Occipital lobe (tissue), 2 donors: Measurements from ENCODE around the gene KCNK3. TPM values are rescaled to one million over a fixed set of nuclear protein-coding genes. Genes with fewer than 3 reads are reported as not detected.
"Not testable (repeated sequence)": the region's sequence is repeated elsewhere in the genome, so short reads cannot be mapped to it uniquely, and the experiment has no call there.

Source experiments
- DNase-seq: peaks from one replicate; lab custom pipeline; 2025; lab: John Stamatoyannopoulos, UW
- total RNA-seq: library from RNA; depleted of rRNA; stranded (reverse); fragments of >200 nt; gene quantifications from one replicate; pipeline ENCODE4 v1.2.3, GENCODE V29; 2014

Gene KCNK3
- total RNA-seq, 1 donor from 2014 or later, result 3.6 TPM

DNA sequence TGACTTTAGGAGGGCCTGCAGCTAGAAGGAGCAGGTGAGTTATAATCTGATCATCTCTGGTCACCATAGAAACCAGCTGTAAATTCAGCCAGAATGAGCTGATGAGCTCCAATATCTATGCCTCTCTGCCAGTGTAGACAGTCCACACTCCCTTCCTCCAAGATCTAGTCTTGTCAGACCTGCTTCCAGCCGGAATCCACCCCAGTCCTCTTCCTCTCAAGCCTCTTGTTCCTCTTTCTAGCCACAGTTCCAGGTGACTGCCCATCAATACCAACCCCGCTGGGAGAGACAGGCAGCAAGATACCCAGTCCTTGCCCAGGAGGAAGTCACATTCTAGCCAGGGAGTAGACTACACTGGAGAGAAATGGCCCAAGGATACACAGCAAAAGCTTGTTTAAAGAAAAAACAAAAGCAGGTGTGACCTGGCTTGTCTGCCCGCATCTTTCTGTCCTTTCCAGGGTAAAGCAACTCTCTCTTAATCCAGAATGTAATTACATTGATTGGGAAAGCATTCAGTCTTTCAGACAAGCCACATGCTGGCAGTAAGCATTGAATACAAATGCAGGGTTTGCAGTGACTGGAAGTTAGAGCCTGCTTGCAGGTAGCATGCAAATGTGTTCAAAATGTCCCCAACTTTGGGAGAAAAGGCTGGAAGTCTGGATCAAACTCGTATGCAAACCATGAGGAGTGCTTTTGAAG, 62.6 kb downstream of the KCNK3 start:
- no peak for DNase-seq

DNA sequence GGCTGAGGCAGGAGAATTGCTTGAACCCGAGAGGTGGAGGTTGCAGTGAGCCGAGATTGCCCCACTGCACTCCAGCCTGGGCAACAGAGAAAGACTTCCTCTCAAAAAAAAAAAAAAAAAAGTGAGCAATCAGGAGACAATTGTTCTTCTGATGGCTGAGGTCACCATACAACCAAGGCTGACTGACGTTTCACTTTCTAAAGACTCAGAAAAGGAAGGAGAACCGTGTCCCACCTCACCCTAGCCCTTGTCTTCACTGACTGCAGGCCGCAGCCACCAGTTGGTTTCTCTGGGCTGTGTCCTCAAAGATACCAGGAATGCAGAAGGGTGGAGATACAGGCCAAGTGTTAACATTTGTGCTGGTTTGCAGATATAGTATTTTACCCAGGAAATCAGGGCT, 63.8 kb downstream of the KCNK3 start:
- DNase-seq, result no peak

DNA sequence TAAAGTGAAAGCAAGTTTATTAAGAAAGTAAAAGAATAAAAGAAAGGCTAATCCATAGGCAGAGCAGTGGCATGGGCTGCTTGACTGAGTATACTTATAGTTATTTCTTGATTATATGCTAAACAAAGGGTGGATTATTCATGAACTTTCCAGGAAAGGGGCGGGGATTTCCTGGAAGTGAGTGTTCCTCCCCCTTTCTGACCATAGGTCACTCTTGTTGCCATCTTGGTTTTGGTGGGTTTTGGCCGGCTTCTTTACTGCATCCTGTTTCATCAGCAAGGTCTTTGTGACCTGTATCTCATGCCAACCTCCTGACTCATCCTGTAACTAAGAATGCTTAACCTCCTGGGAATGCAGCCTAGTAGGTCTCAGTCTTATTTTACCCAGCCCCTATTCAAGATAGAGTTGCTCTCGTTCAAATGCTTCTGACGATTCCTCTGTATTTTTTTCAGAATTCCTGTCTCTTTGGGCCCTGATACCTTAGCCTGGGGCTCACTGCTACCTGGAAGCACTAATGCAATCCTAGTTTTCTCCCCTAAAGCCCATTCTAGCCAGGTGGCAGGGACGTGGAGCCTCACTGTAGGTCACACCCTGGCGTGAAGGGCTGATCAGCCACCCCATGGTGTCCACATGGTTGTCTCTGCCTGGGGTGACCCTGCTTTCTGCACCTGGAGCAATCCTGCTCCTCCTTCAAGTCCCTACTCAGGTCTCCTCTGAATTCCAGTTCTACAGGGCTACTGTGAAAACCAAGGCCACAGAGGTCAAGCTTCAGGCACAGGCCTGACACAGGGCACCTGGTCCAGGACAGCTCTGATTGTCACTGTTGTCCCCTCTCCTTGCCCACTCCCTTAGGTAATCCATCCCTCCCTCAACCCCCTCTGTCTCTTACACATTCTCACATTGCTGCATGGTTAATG, 65.6 kb downstream of the KCNK3 start:
- DNase-seq, result no peak

DNA sequence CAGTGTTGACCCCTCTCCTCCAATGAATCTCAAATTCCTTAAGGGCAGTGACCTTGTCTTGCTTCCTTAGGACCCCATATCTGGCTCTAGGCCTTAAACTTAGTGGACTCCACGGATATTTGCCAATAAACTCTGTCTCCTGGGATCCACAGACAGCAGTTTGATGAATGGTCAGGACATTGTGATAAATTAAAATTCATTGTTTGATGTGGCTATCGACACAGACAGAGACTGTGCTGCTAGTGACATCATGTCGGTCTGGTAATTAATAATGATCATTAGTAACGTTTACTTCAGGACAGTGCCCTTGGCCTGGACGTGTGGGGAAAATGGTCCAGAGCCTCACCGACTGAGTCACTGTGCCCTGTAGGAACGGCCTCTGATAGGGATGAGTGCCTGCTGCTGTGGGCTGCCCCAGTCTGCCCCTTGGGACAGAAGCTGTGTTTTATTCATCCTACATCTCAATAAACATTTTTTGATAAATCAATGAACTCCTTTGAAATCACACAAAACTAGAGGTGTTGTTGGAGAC, 66.3 kb downstream of the KCNK3 start:
- DNase-seq, result no peak

DNA sequence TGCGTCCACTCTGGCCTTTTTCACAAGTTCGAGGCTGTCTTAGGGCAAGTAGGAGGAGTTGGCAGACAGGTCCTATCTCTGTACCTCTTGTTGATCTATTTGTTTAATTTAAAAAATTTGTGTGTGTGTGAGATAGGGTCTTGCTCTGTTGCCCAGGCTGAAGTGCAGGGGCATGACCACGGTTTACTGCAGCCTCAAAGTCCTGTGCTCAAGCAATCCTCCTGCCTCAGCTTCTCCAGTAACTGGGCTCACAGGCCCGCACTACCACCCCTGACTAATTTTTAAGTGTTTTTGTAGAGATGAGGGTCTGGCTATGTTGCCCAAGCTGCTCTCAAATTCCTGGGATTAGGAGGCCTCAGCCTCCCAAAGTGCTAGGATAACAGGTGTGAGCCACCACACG, 67.3 kb downstream of the KCNK3 start:
- DNase-seq, result no peak

DNA sequence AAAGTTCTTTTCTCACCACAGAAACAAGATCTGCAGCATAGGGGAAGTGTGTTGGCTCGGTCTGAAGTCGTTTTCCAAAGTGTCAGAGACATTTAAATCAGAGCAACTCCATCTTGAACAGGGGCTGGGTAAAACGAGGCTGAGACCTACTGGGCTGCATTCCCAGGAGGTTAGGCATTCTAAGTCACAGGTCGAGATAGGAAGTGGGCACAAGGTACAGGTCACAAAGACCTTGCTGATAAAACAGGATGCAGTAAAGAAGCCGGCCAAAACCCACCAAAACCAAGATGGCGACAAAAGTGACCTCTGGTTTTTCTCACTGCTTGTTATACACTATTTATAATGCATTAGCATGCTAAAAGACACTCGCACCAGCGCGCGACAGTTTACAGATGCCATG, 68.5 kb downstream of the KCNK3 start:
- not testable (repeated sequence) for DNase-seq

DNA sequence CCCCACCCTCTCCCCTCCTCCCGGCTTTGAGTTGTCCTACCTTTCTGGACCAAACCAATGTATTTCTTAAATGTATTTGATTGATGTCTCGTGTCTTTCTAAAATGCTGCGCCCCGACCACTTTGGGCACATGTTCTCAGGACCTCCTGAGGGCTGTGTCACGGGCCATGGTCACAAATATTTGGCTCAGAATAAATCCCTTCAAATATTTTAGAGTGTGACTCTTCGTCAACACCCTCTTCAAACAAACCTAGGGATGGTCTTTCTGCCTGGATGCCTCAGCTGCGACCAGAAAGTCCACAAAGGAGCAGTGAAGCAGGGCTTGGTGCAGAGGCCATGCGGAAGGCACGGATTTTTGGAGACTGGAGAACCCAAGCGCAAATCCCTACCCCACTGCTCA, 70.5 kb downstream of the KCNK3 start:
- no peak for DNase-seq

DNA sequence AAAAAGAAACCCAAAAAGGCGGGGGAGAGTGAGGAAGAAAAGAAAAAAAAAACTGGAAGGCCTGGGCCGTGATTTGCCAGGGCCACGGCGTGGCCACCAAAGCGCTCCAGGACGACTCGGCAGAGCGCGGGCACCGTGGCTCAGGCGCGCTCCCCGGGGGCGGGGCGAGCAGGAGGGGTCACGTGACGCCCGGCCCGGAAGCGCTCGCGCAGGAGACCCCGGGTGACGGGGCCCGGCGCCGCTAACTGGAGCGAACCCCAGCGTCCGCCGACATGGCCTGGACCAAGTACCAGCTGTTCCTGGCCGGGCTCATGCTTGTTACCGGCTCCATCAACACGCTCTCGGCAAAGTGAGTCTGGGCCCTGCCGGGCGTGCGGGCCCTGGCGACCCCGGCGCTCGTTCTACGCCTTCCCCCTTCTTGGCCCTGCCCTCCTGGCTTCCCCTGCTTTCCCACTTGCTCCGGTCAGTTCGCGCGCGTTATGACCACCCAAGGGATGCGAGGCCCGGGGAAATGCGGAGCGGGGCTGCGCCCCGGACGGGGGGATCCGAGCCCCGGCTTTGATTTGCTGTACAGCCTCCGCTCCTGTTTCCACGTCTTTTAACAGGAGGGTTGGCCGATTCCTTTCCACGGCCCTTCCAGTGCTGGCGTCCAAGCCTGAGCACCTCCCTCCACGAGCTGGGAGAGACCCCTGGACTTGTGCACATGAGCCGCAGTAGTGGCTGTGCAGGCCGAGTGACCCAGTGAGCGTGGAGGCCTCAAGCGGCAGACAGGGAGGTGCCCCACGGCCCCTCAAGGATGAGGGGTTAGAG, 71.8 kb downstream of the KCNK3 start, which contains the start of gene SLC35F6:
Gene SLC35F6 (plus strand): TSS at position 207 of the 810 bp plus-strand sequence. CDS start 66 bp downstream, at position 273.
- DNase-seq, result peak; percentile 65

DNA sequence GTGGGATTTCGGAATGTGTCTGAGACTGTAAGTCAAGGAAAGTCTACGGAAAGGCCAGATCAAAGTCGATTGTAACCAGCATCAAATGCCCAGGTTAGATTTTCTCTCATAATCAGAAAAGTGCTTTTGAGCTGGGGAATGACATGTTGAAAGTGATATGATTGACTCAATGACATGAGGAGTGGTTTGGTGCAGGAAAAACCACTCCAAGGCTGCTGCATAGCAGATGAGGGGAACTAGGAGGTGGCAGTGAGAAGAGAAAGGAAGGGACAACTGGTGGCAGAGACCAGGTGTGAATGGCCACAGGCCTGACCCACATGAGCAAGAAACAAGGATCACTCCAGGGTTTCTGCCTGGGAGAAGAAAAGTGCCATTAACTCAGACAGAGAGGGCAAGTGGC, 72.4 kb downstream of the KCNK3 start:
- no peak for DNase-seq

DNA sequence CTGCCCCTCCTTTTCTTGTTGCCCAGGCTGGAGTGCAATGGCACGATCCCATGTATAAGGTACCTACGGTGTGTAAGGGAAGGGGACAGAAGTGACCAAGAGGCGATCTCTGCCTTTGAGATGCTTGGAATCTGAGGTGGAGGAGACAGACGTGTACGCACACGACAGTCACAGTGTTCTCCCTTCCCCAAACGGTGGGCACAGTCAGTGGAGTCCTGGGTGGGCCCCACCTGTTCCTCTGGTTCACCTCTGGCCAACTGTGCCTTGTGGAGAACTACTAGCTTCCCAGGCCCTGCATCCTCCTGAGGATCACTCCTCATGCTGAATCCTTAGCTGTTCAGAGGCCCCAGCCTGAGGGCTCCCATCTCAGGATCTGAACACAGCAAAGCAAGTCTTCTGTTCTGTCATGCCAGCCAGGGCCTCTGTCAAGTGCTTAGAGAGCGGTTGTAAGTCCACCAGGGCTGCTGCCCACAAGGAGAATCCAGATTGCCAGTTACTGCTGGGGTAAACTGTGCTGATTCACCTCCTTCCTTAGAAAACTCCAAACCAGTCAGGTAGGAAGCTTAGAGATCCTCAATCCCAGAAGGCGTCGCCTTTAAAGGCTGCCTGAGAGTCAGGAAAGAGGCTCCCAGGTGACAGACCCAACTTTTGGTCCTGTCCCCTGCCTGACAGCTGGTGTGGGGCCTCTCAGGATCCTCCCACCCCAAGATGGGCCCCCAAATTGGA, 73.1 kb downstream of the KCNK3 start:
- DNase-seq, result no peak

DNA sequence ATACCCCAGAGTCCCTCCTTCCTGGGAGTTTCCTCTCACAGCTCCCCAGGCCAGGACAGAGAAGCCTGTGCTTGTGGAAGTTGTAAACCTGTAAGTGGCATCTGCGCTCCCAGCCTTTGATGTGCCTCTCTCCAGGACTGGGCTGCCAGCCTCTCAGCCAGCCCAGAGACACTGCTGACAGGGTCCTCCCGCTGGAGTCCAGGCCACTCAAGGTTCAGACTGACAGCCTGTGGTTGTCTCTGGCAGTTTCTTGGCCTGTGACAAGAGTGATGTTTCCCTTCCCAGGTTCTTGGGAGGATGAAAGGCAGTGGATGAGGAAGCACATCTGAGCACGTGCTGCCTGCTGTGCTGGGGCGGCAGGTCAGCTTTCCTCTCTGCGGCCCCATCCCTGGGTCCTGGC, 74.6 kb downstream of the KCNK3 start:
- no peak for DNase-seq

DNA sequence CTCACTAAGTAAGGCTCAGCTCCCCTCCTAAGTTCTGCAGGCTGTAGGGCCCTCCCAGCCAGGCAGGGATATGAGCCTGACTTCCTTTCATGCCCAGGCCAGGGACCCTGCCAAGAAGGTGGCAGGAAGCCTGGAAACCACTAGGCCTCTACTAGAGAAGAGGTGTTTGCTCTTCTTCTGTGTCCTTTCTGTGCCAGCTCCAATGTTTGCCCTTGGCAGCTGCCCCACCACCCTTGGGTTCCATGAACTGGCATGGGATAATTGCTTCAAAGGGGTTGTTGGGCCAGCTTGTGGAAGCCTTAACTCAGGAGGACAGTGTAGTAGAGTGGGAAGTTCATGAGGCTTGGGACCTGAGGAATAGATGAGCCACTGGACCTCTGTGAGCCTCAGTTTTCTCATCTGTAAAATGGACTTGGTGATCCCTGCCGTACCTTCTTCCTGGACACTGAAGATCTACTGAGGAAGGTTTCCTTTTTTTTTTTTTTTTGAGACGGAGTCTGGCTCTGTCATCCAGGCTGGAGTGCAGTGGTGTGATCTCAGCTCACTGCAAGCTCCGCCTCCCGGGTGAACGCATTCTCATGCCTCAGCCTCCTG, 75.5 kb downstream of the KCNK3 start:
- no peak for DNase-seq

DNA sequence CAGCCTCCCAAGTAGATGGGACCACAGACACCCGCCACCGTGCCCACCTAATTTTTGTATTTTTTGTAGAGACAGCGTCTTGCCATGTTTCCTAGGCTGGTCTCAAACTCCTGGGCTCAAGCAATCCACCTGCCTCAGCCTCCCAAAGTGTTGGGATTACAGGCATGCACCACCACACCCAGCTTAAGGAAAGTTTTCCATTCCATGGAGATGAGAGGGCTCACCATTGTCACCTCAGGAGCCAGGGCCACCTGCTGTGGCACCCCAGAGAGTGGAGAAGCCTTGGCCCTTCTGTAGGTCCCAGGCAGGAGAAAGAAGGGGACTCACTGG, 76.2 kb downstream of the KCNK3 start:
- DNase-seq, result no peak

DNA sequence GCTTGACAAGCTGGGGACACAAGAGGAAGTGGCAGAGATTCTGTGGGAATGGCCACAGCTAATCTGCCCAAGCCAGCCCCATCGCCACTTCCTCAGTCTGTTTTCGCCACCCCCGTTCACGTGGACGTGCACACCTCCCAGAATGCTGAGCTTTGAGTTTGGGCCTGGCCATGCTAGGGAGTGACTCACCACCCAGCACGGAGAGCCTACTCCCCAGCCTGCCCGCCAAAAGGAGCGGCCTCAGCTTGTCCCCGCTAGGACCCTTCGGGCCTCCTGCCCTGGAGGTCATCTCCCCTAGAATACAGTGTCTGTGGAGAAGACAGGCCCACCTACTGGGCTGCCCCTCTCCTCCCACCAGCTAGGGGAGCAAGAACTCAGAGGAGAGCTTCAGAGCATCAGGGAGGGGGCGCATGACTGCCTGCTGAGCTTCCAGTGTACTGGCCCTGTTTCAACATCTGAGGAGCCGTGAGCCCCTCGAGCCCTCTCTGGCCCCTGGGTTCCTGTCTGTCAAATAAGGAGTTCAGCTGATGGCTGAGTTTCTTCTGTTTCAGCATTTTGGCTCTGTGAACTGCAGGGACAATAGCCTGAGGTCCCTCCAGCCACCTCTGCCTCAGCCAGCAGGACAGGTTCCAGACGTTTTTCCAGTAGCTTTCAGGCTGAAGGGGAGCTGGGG, 76.7 kb downstream of the KCNK3 start:
- peak; percentile 80 for DNase-seq

DNA sequence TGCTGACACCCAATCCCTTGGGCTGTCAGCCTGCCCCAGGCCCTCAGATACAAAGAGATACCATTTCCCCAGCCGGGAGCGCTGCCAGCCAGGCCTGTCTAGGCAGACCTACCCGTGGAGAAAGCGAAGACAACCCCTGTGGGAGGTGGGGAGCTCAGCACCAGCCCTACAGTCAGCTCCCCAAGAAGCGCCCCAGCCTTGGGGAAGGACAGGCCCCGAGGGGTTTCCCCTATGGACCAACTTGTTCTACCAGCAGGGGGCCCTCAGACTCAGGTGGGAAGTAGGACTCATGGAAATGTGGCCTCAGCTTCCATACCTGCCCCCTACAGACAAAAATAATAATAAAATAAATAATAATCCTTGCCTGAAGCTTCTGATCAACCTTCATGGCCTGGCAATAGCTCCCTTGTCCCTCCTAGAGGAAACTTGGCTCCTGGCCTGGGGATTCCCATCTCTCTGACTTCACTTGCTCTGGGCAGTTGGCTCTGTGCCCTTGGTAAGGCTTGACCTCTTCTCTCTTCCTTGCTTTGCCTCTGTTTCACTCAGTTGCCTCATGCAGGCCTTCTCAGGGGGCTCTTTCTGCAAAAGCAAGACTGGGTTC, 78.6 kb downstream of the KCNK3 start:
- no peak for DNase-seq

DNA sequence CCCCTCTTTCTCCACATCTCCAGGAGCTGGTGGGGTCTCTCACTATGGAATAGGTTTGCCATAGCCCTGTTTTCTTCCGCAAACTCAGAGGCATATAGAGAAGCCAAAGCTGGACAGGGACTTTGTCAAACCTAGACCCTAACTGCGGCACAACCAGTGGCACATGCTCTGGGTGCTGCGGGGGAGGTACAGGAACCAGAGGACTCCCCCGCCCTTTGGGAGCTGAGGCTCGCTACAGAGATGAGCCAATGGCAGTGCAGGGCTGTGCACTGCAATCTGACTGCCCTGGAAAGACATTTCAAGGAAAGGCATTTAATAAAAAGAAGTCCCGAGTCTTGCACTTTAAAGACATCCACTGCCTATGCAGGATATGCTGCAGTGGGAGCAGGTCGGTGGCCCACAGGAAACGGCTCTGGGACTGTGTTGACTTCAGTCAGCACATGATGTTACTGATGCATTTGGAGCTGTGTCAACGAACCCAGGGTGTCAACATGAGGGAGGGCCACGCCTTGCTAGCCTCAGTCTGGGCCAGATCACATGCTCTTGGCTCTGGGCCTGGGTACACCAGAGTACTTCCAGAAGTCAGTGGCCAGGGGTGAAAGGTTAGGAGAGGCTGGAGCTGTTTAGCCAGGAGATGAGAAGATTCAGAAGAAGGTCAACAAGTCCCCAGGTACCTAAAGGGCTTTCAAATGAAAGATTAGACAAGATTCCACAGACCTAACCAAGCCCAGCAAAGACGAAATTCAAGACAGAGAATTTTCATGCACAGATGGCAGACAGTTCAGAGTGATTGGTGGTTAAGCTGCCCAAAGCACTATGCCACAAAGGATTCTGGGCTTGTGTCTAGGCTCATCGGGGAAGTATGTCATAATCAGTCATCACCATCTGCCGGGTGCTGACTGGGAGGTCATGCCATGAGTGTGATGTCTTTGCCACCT, 79.8 kb downstream of the KCNK3 start:
- peak; percentile 69 for DNase-seq

DNA sequence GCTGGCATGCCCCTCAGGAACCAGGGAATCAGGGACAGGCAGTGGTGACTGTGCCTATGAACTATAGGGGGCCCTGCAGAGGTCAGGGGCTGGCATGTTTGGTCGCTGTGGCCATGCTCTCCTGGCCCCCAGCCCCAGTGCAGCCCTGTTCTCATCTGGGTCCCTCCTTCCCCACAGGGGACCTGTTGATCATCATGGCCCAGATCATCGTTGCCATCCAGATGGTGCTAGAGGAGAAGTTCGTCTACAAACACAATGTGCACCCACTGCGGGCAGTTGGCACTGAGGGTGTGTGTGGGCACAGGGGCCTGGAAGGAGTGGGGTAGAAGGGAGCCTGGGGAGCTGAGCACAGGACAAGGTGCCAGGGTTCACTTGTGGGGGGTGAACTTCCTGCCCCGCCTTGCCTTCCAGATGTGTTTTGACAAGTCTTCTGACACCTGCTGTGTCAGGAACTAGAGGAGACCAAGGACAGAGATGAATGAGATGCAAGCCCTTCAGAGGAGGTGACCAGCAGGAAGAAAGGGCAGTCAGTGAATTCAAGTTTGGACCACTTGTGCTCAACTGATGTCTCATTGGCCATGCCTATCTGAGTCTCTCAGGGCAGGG, 83.8 kb downstream of the KCNK3 start:
- DNase-seq, result no peak

DNA sequence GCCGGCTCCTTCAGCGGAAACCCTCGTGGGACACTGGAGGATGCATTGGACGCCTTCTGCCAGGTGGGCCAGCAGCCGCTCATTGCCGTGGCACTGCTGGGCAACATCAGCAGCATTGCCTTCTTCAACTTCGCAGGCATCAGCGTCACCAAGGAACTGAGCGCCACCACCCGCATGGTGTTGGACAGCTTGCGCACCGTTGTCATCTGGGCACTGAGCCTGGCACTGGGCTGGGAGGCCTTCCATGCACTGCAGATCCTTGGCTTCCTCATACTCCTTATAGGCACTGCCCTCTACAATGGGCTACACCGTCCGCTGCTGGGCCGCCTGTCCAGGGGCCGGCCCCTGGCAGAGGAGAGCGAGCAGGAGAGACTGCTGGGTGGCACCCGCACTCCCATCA, 85.6 kb downstream of the KCNK3 start:
- DNase-seq, result no peak
